ENCODE measurements around the gene ELK1.

DNA sequence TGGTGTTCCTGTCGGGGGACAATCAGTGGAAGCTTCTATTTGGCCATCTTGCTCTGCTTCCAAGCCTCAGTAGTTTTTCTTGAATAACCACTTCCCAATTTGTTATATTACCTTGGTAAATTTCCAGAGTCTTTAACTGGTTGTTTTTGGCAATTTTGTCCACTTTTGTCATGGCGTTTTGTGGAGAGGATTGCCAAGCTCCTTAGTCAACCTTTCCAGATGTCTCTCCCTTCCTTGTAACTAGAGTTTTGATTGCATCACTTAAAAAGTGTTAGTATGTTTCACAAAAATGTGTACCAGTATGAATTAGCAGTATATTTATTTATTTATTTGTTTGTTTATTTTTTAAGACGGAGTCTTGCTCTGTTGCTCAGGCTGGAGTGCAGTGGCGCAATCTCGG lies 24.4 kb upstream of the ELK1 start:
- TF ChIP-seq, protein P1, sequence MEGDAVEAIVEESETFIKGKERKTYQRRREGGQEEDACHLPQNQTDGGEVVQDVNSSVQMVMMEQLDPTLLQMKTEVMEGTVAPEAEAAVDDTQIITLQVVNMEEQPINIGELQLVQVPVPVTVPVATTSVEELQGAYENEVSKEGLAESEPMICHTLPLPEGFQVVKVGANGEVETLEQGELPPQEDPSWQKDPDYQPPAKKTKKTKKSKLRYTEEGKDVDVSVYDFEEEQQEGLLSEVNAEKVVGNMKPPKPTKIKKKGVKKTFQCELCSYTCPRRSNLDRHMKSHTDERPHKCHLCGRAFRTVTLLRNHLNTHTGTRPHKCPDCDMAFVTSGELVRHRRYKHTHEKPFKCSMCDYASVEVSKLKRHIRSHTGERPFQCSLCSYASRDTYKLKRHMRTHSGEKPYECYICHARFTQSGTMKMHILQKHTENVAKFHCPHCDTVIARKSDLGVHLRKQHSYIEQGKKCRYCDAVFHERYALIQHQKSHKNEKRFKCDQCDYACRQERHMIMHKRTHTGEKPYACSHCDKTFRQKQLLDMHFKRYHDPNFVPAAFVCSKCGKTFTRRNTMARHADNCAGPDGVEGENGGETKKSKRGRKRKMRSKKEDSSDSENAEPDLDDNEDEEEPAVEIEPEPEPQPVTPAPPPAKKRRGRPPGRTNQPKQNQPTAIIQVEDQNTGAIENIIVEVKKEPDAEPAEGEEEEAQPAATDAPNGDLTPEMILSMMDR (conservative IDR thresholded peaks at IDR 0.05; ENCODE audit: low read depth, low read length): no peak
- TF ChIP-seq RFX5 (IDR thresholded peaks at IDR 0.05; ENCODE audit: low read depth, low read length): no peak
- no peak for TF ChIP-seq RAD21 (IDR thresholded peaks at IDR 0.05; ENCODE audit: low read length)
- TF ChIP-seq CEBPB (IDR thresholded peaks at IDR 0.05; ENCODE audit: low read depth, low read length): no peak
- TF ChIP-seq POLR2A (IDR thresholded peaks at IDR 0.05; ENCODE audit: low read depth, low read length): no peak
- TF ChIP-seq CHD1 (IDR thresholded peaks at IDR 0.05; ENCODE audit: low read depth, low read length): no peak
- TF ChIP-seq MAZ (IDR thresholded peaks at IDR 0.05; ENCODE audit: borderline replicate concordance, low read depth, low read length): no peak
- TF ChIP-seq SMC3 (IDR thresholded peaks at IDR 0.05; ENCODE audit: low read depth, low read length): no peak
- TF ChIP-seq, protein P2, sequence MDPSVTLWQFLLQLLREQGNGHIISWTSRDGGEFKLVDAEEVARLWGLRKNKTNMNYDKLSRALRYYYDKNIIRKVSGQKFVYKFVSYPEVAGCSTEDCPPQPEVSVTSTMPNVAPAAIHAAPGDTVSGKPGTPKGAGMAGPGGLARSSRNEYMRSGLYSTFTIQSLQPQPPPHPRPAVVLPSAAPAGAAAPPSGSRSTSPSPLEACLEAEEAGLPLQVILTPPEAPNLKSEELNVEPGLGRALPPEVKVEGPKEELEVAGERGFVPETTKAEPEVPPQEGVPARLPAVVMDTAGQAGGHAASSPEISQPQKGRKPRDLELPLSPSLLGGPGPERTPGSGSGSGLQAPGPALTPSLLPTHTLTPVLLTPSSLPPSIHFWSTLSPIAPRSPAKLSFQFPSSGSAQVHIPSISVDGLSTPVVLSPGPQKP (IDR thresholded peaks at IDR 0.05; ENCODE audit: borderline replicate concordance, low read depth, low read length): no peak
- TF ChIP-seq, protein P3, sequence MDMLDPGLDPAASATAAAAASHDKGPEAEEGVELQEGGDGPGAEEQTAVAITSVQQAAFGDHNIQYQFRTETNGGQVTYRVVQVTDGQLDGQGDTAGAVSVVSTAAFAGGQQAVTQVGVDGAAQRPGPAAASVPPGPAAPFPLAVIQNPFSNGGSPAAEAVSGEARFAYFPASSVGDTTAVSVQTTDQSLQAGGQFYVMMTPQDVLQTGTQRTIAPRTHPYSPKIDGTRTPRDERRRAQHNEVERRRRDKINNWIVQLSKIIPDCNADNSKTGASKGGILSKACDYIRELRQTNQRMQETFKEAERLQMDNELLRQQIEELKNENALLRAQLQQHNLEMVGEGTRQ (IDR thresholded peaks at IDR 0.05; ENCODE audit: low read depth, low read length): no peak
- no peak for TF ChIP-seq FOS (IDR thresholded peaks at IDR 0.05; ENCODE audit: low read depth, low read length)
- TF ChIP-seq BHLHE40 (IDR thresholded peaks at IDR 0.05; ENCODE audit: low read depth, low read length): no peak

Data from IMR-90 (cell line).